Measurements from ENCODE around the gene CCDC24.

Gene CCDC24

GRCh38 chr1:44016041-44016889, 24.9 kb downstream of the CCDC24 start:
- H3K4me1 ChIP-seq (ENCODE audit: control insufficient read depth, insufficient read depth, low read length) = no peaks in the 10 kb centered on the region
- no peaks in the 10 kb centered on the region for H3K9me3 ChIP-seq (ENCODE audit: control insufficient read depth, insufficient read depth, low read length)
- H3K9ac ChIP-seq (ENCODE audit: low read depth, low read length) = no peak overlapping the region
- H3K27ac ChIP-seq (ENCODE audit: low read depth, low read length) = no peak overlapping the region
- H3K4me3 ChIP-seq (ENCODE audit: low read depth, low read length) = no peak overlapping the region
- H3K36me3 ChIP-seq (ENCODE audit: control insufficient read depth, insufficient read depth, low read length) = peaks cover 10% of the 10 kb centered on the region; the same call in 1 of the 2 replicates
- no peaks in the 10 kb centered on the region for H3K27me3 ChIP-seq (ENCODE audit: control insufficient read depth, insufficient read depth, low read length)

GRCh38 chr1:44016890-44017400, 25.5 kb downstream of the CCDC24 start:
- Histone ChIP-seq H3K27me3 (ENCODE audit: control insufficient read depth, insufficient read depth, low read length) (no peaks in the 10 kb centered on the region), H3K4me1 (ENCODE audit: control insufficient read depth, insufficient read depth, low read length) (no peaks in the 10 kb centered on the region), H3K4me3 (ENCODE audit: low read depth, low read length) (no peak overlapping the region), H3K27ac (ENCODE audit: low read depth, low read length) (no peak overlapping the region), H3K36me3 (ENCODE audit: control insufficient read depth, insufficient read depth, low read length) (peaks cover 16% of the 10 kb centered on the region; the same call in 1 of the 2 replicates), H3K9ac (ENCODE audit: low read depth, low read length) (no peak overlapping the region), H3K9me3 (ENCODE audit: control insufficient read depth, insufficient read depth, low read length) (no peaks in the 10 kb centered on the region)

- Histone ChIP-seq H3K27me3 (ENCODE audit: control insufficient read depth, insufficient read depth, low read length) (no peaks in the 10 kb centered on the region), H3K9ac (ENCODE audit: low read depth, low read length) (no peak overlapping the region), H3K9me3 (ENCODE audit: control insufficient read depth, insufficient read depth, low read length) (no peaks in the 10 kb centered on the region), H3K27ac (ENCODE audit: low read depth, low read length) (no peak overlapping the region), H3K36me3 (ENCODE audit: control insufficient read depth, insufficient read depth, low read length) (peaks cover 35% of the 10 kb centered on the region), H3K4me3 (ENCODE audit: low read depth, low read length) (no peak overlapping the region), H3K4me1 (ENCODE audit: control insufficient read depth, insufficient read depth, low read length) (no peaks in the 10 kb centered on the region)
These were observed 28.1 kb downstream of the CCDC24 start for GRCh38 chr1:44019466-44019948.

- no peaks in the 10 kb centered on the region for H3K4me1 ChIP-seq (ENCODE audit: control insufficient read depth, insufficient read depth, low read length)
- H3K27me3 ChIP-seq (ENCODE audit: control insufficient read depth, insufficient read depth, low read length) = no peaks in the 10 kb centered on the region
- H3K36me3 ChIP-seq (ENCODE audit: control insufficient read depth, insufficient read depth, low read length) = peaks cover 35% of the 10 kb centered on the region
- no peak overlapping the region for H3K4me3 ChIP-seq (ENCODE audit: low read depth, low read length)
- no peak overlapping the region for H3K27ac ChIP-seq (ENCODE audit: low read depth, low read length)
- H3K9me3 ChIP-seq (ENCODE audit: control insufficient read depth, insufficient read depth, low read length) = no peaks in the 10 kb centered on the region
- no peak overlapping the region for H3K9ac ChIP-seq (ENCODE audit: low read depth, low read length)
These were observed 29.1 kb downstream of the CCDC24 start for GRCh38 chr1:44020464-44020863.

- Histone ChIP-seq H3K9me3 (ENCODE audit: control insufficient read depth, insufficient read depth, low read length) (no peaks in the 10 kb centered on the region), H3K36me3 (ENCODE audit: control insufficient read depth, insufficient read depth, low read length) (peaks cover 35% of the 10 kb centered on the region), H3K4me1 (ENCODE audit: control insufficient read depth, insufficient read depth, low read length) (no peaks in the 10 kb centered on the region; the same call in 1 of the 2 replicates), H3K27ac (ENCODE audit: low read depth, low read length) (no peak overlapping the region), H3K27me3 (ENCODE audit: control insufficient read depth, insufficient read depth, low read length) (no peaks in the 10 kb centered on the region), H3K9ac (ENCODE audit: low read depth, low read length) (no peak overlapping the region), H3K4me3 (ENCODE audit: low read depth, low read length) (no peak overlapping the region)
These were observed 29.8 kb downstream of the CCDC24 start for GRCh38 chr1:44021156-44021555.

- Histone ChIP-seq H3K27me3 (ENCODE audit: control insufficient read depth, insufficient read depth, low read length) (no peaks in the 10 kb centered on the region), H3K9me3 (ENCODE audit: control insufficient read depth, insufficient read depth, low read length) (no peaks in the 10 kb centered on the region), H3K4me1 (ENCODE audit: control insufficient read depth, insufficient read depth, low read length) (no peaks in the 10 kb centered on the region; the same call in 1 of the 2 replicates), H3K9ac (ENCODE audit: low read depth, low read length) (no peak overlapping the region), H3K36me3 (ENCODE audit: control insufficient read depth, insufficient read depth, low read length) (peaks cover 35% of the 10 kb centered on the region), H3K4me3 (ENCODE audit: low read depth, low read length) (no peak overlapping the region), H3K27ac (ENCODE audit: low read depth, low read length) (no peak overlapping the region)
These were observed 30.4 kb downstream of the CCDC24 start for GRCh38 chr1:44021581-44022321.

GRCh38 chr1:44024031-44024902, 32.9 kb downstream of the CCDC24 start:
- H3K36me3 ChIP-seq (ENCODE audit: control insufficient read depth, insufficient read depth, low read length) = peaks cover 35% of the 10 kb centered on the region
- H3K4me1 ChIP-seq (ENCODE audit: control insufficient read depth, insufficient read depth, low read length) = peaks cover 3% of the 10 kb centered on the region
- no peaks in the 10 kb centered on the region for H3K9me3 ChIP-seq (ENCODE audit: control insufficient read depth, insufficient read depth, low read length)
- no peaks in the 10 kb centered on the region for H3K27me3 ChIP-seq (ENCODE audit: control insufficient read depth, insufficient read depth, low read length)
- no peak overlapping the region for H3K27ac ChIP-seq (ENCODE audit: low read depth, low read length)
- H3K4me3 ChIP-seq (ENCODE audit: low read depth, low read length) = no peak overlapping the region
- no peak overlapping the region for H3K9ac ChIP-seq (ENCODE audit: low read depth, low read length)

- Histone ChIP-seq H3K4me3 (ENCODE audit: low read depth, low read length) (no peak overlapping the region), H3K27me3 (ENCODE audit: control insufficient read depth, insufficient read depth, low read length) (no peaks in the 10 kb centered on the region), H3K36me3 (ENCODE audit: control insufficient read depth, insufficient read depth, low read length) (peaks cover 35% of the 10 kb centered on the region), H3K27ac (ENCODE audit: low read depth, low read length) (no peak overlapping the region), H3K4me1 (ENCODE audit: control insufficient read depth, insufficient read depth, low read length) (peaks cover 7% of the 10 kb centered on the region), H3K9me3 (ENCODE audit: control insufficient read depth, insufficient read depth, low read length) (no peaks in the 10 kb centered on the region), H3K9ac (ENCODE audit: low read depth, low read length) (no peak overlapping the region)
These were observed 33.6 kb downstream of the CCDC24 start for GRCh38 chr1:44024903-44025525.

- Histone ChIP-seq H3K9ac (ENCODE audit: low read depth, low read length) (no peak overlapping the region), H3K4me3 (ENCODE audit: low read depth, low read length) (no peak overlapping the region), H3K4me1 (ENCODE audit: control insufficient read depth, insufficient read depth, low read length) (peaks cover 7% of the 10 kb centered on the region)
These were observed 34.4 kb downstream of the CCDC24 start for GRCh38 chr1:44025816-44026215.

GRCh38 chr1:44027320-44027719, 35.9 kb downstream of the CCDC24 start:
- Histone ChIP-seq H3K27me3 (ENCODE audit: control insufficient read depth, insufficient read depth, low read length) (no peaks in the 10 kb centered on the region), H3K4me3 (ENCODE audit: low read depth, low read length) (no peak overlapping the region), H3K36me3 (ENCODE audit: control insufficient read depth, insufficient read depth, low read length) (peaks cover 15% of the 10 kb centered on the region), H3K27ac (ENCODE audit: low read depth, low read length) (no peak overlapping the region), H3K4me1 (ENCODE audit: control insufficient read depth, insufficient read depth, low read length) (peaks cover 13% of the 10 kb centered on the region), H3K9ac (ENCODE audit: low read depth, low read length) (no peak overlapping the region), H3K9me3 (ENCODE audit: control insufficient read depth, insufficient read depth, low read length) (no peaks in the 10 kb centered on the region)

More at GRCh38 chr1:44025816-44026215, 34.4 kb downstream of the CCDC24 start:
- Histone ChIP-seq H3K9me3 (ENCODE audit: control insufficient read depth, insufficient read depth, low read length) (no peaks in the 10 kb centered on the region), H3K27me3 (ENCODE audit: control insufficient read depth, insufficient read depth, low read length) (no peaks in the 10 kb centered on the region), H3K36me3 (ENCODE audit: control insufficient read depth, insufficient read depth, low read length) (peaks cover 27% of the 10 kb centered on the region), H3K27ac (ENCODE audit: low read depth, low read length) (no peak overlapping the region)
